T-cell (primary cell): ENCODE results near the gene PRDM8. TPM values are rescaled to one million over a fixed set of nuclear protein-coding genes. Genes with fewer than 3 reads are reported as not detected.

ENCODE experiments used
- ATAC-seq, 4 experiments: fragments of 200-7000 bp in 3 of 4; fragments of 150-1000 bp in 1 of 4; cut with Tn5 transposase; replicated peaks in 1 of 4; 1 replicate in 3 of 4; 2 replicates in 1 of 4; pipeline ENCODE4 v1.10.0; 2021; ENCODE audit warnings: moderate library complexity in 3 of 4, mild to moderate bottlenecking in 2 of 4, moderate number of reproducible peaks in 1 of 4
- CTCF ChIA-PET, 2 donors: fragments of 300-600 bp; sonication (Branson Sonifier 250); formaldehyde crosslinking; loops; one replicate each; lab custom pipeline; 2022; ENCODE audit warnings: antibody characterized with exemption in 2 of 2; lab: Charles Lee
- POLR2A ChIA-PET, 2 donors: fragments of 300-600 bp; sonication (Branson Sonifier 250); formaldehyde crosslinking; loops; one replicate each; lab custom pipeline; 2022; ENCODE audit warnings: antibody characterized with exemption in 2 of 2; lab: Charles Lee
- DNase-seq, 35 experiments: peaks; one replicate each; pipeline versions ENCODE4 v3.0.0 to v3.0.0-alpha.2; 2013 to 2023
- H3K27ac ChIP-seq: one replicate; pipeline ENCODE4 v1.5.1; 2013; ENCODE audit warnings: low read length
- H3K27me3 ChIP-seq, 2 experiments: replicated peaks in 1 of 2; 1 replicate in 1 of 2; 2 replicates in 1 of 2; pipeline versions ENCODE4 v1.6.1 to v1.7.0; 2013; ENCODE audit warnings: low read length in 1 of 2, mixed read lengths in 1 of 2; ENCODE audit not compliant: control insufficient read depth in 2 of 2, insufficient read depth in 2 of 2; ENCODE audit errors: extremely low read depth in 1 of 2
- H3K36me3 ChIP-seq, 2 donors: 1 replicate in 1 of 2; 2 replicates in 1 of 2; pipeline versions ENCODE4 v1.6.1 to v1.7.0; 2013; ENCODE audit warnings: low read length in 1 of 2; ENCODE audit not compliant: control insufficient read depth in 2 of 2, insufficient read depth in 1 of 2; ENCODE audit errors: extremely low read depth in 1 of 2
- H3K4me1 ChIP-seq, 2 experiments: 1 replicate in 1 of 2; 2 replicates in 1 of 2; pipeline versions ENCODE4 v1.6.1 to v1.7.0; 2013; ENCODE audit warnings: low read length in 2 of 2, mixed read lengths in 1 of 2; ENCODE audit not compliant: insufficient read depth in 2 of 2, control insufficient read depth in 1 of 2; ENCODE audit errors: extremely low read depth in 1 of 2
- H3K4me3 ChIP-seq, 2 donors: 1 replicate in 1 of 2; 2 replicates in 1 of 2; pipeline versions ENCODE4 v1.5.1 to v1.7.0; 2013; ENCODE audit warnings: mild to moderate bottlenecking in 2 of 2, low read length in 1 of 2, moderate library complexity in 1 of 2; ENCODE audit not compliant: control insufficient read depth in 1 of 2; ENCODE audit errors: extremely low read depth in 1 of 2
- H3K9me3 ChIP-seq: 2 replicates; pipeline ENCODE4 v1.7.0; 2013
- H3K27ac Mint-ChIP-seq, 2 donors: one replicate each; pipeline ENCODE4 v1.8.0; 2020 to 2021; ENCODE audit warnings: mild to moderate bottlenecking in 2 of 2, mixed read lengths in 2 of 2
- H3K27me3 Mint-ChIP-seq, 2 donors: one replicate each; pipeline ENCODE4 v1.8.0; 2021 to 2022; ENCODE audit warnings: mixed read lengths in 2 of 2
- H3K36me3 Mint-ChIP-seq: one replicate; pipeline ENCODE4 v1.8.0; 2021; ENCODE audit warnings: mixed read lengths
- H3K4me1 Mint-ChIP-seq, 3 donors: one replicate each; pipeline ENCODE4 v1.8.0; 2020 to 2022; ENCODE audit warnings: mixed read lengths in 3 of 3, mild to moderate bottlenecking in 1 of 3
- H3K4me3 Mint-ChIP-seq, 3 donors: one replicate each; pipeline ENCODE4 v1.8.0; 2020 to 2022; ENCODE audit warnings: mild to moderate bottlenecking in 3 of 3, mixed read lengths in 3 of 3, moderate library complexity in 3 of 3
- H3K9me3 Mint-ChIP-seq, 3 donors: one replicate each; pipeline ENCODE4 v1.8.0; 2020 to 2022; ENCODE audit warnings: mixed read lengths in 3 of 3
- WGBS: methylation state at CpG from one replicate; pipeline ENCODE4 v1.1.5; 2013; ENCODE audit warnings: missing lambda C conversion rate; ENCODE audit not compliant: insufficient coverage; 5-methylcytosine and 5-hydroxymethylcytosine counted together
- total RNA-seq, 35 experiments: library from RNA in 6 of 35; stranded (reverse) in 6 of 35; fragments of 120-200 nt in 1 of 35; gene quantifications; one replicate each; pipeline versions ENCODE4 v1.2.1 to v1.2.4 and lab custom pipeline; 2013 to 2026

PRDM8 gene
- total RNA-seq, 5 donors from 2014 or later (not counting 1 experiment from before 2014, with no cell fraction given) = 10.5 to 18.7 (median 14.1) TPM

GRCh38 chr4:80195441-80196140 lies 1.7 kb upstream of the PRDM8 start:
- POLR2A ChIA-PET = interaction anchor here (0.6 to 0.7 kb wide), 2 partner anchors 139 to 163 kb away, joined by 3 to 5 read pairs; no protein-coding TSS in a partner anchor
- Mint-ChIP-seq H3K4me1 (peaks cover 24 to 30% (median 29%) of the 10 kb centered on the region in 3 donors), H3K9me3 (no peaks in the 10 kb centered on the region), H3K36me3 (peaks cover 44% of the 10 kb centered on the region), H3K27me3 (peaks cover 18 to 23% of the 10 kb centered on the region in 2 donors), H3K4me3 (peak overlapping the region in 1 of 3 donors; percentile 18), H3K27ac (peak overlapping the region; percentile 30 to 55)
- Histone ChIP-seq H3K27ac (no peak overlapping the region), H3K36me3 (no peaks in the 10 kb centered on the region), H3K9me3 (no peaks in the 10 kb centered on the region), H3K4me3 (no peak overlapping the region), H3K27me3 (peaks cover 5 to 18% of the 10 kb centered on the region in 2 experiments), H3K4me1 (peaks cover 8 to 24% of the 10 kb centered on the region in 2 experiments)
- no peak for DNase-seq
- CTCF ChIA-PET = interaction anchor here (0.6 to 1.4 kb wide), 3 partner anchors 11 to 1258 kb away, joined by 3 to 4 read pairs (median 3); no protein-coding TSS in a partner anchor
- WGBS = no CpG with 5 or more reads among the region's 2 CpGs
- no peak for ATAC-seq

GRCh38 chr4:80196259-80196921 lies 913 bp upstream of the PRDM8 start:
- Mint-ChIP-seq H3K27me3 (peaks cover 18 to 23% of the 10 kb centered on the region in 2 donors), H3K4me3 (peak overlapping the region; percentile 6 to 77 (median 64)), H3K9me3 (no peaks in the 10 kb centered on the region), H3K36me3 (peaks cover 42% of the 10 kb centered on the region), H3K4me1 (peaks cover 27 to 36% (median 34%) of the 10 kb centered on the region in 3 donors), H3K27ac (peak overlapping the region in 1 of 2 donors; percentile 12)
- Histone ChIP-seq H3K4me1 (peaks cover 8 to 29% of the 10 kb centered on the region in 2 experiments), H3K36me3 (no peaks in the 10 kb centered on the region), H3K27me3 (peaks cover 5 to 18% of the 10 kb centered on the region in 2 experiments), H3K4me3 (peak overlapping the region; percentile 38 to 52), H3K9me3 (no peaks in the 10 kb centered on the region), H3K27ac (no peak overlapping the region)
- POLR2A ChIA-PET = interaction anchor here (0.7 kb wide), 2 partner anchors 140 to 1543 kb away, joined by 3 to 5 read pairs; no protein-coding TSS in a partner anchor
- WGBS = 57% methylated on average over 13 of the region's 22 CpGs
- DNase-seq (peak in 1 of 35 experiments; percentile 22), ATAC-seq (no peak)
- CTCF ChIA-PET = interaction anchor here in 1 of 2 donors (1.4 kb wide), 1 partner anchor 12 kb away, joined by 4 read pairs; no protein-coding TSS in a partner anchor

- Mint-ChIP-seq H3K36me3 (peaks cover 29% of the 10 kb centered on the region), H3K4me1 (peaks cover 31 to 41% (median 39%) of the 10 kb centered on the region in 3 donors), H3K4me3 (peak overlapping the region; percentile 64 to 77 (median 68)), H3K9me3 (no peaks in the 10 kb centered on the region), H3K27me3 (peaks cover 18 to 22% of the 10 kb centered on the region in 2 donors), H3K27ac (peak overlapping the region in 1 of 2 donors; percentile 27)
- Histone ChIP-seq H3K36me3 (no peaks in the 10 kb centered on the region), H3K27me3 (peaks cover 5 to 18% of the 10 kb centered on the region in 2 experiments), H3K4me1 (peaks cover 8 to 36% of the 10 kb centered on the region in 2 experiments), H3K4me3 (peak overlapping the region; percentile 38 to 50), H3K27ac (no peak overlapping the region), H3K9me3 (no peaks in the 10 kb centered on the region)
- DNase-seq (peak in 1 of 35 experiments; percentile 36), ATAC-seq (no peak)
- CTCF ChIA-PET = interaction anchor here (0.7 to 1.5 kb wide), 3 partner anchors 18 to 96 kb away, joined by 3 to 5 read pairs (median 3); no protein-coding TSS in a partner anchor
- 30% methylated on average over 41 of the region's 45 CpGs for WGBS
- POLR2A ChIA-PET = interaction anchor here in 1 of 2 donors (0.7 kb wide), 1 partner anchor 44 kb away, joined by 17 read pairs; no protein-coding TSS in a partner anchor
Measured at GRCh38 chr4:80197601-80198440, 518 bp downstream of the PRDM8 start.

GRCh38 chr4:80198441-80198837 lies 1.1 kb downstream of the PRDM8 start:
- CTCF ChIA-PET = interaction anchor here (0.6 to 1.5 kb wide), 6 partner anchors 17 to 1266 kb away, joined by 3 to 6 read pairs (median 4); partner anchors contain the start of gene PRKG2 (in 1 of the 2)
- no peaks in the 10 kb centered on the region for H3K9me3 ChIP-seq
- Mint-ChIP-seq H3K27me3 (peaks cover 18 to 21% of the 10 kb centered on the region in 2 donors), H3K4me1 (peaks cover 35 to 44% (median 42%) of the 10 kb centered on the region in 3 donors), H3K9me3 (no peaks in the 10 kb centered on the region), H3K36me3 (peaks cover 24% of the 10 kb centered on the region), H3K4me3 (peak overlapping the region; percentile 64 to 77 (median 68)), H3K27ac (no peak overlapping the region)
- POLR2A ChIA-PET = interaction anchor here (0.6 to 0.7 kb wide), 2 partner anchors 12 to 45 kb away, joined by 5 to 17 read pairs; no protein-coding TSS in a partner anchor
- ATAC-seq (no peak), DNase-seq (no peak)
- no peak overlapping the region for H3K27ac ChIP-seq
- WGBS = no CpG with 5 or more reads among the region's 1 CpG
- H3K36me3 ChIP-seq = no peaks in the 10 kb centered on the region
- H3K27me3 ChIP-seq = peaks cover 5 to 18% of the 10 kb centered on the region in 2 experiments
- H3K4me1 ChIP-seq = peaks cover 8 to 40% of the 10 kb centered on the region in 2 experiments
- H3K4me3 ChIP-seq = no peak overlapping the region

- H3K4me1 Mint-ChIP-seq = peaks cover 39 to 45% (median 44%) of the 10 kb centered on the region in 3 donors
- H3K27ac ChIP-seq = no peak overlapping the region
- CTCF ChIA-PET = interaction anchor here (0.6 to 2.2 kb wide), 9 partner anchors 17 to 1267 kb away, joined by 3 to 9 read pairs (median 5); partner anchors contain the start of gene PRKG2 (in 1 of the 2)
- no peak overlapping the region for H3K4me3 ChIP-seq
- H3K27me3 Mint-ChIP-seq = peaks cover 18 to 20% of the 10 kb centered on the region in 2 donors
- POLR2A ChIA-PET = interaction anchor here (0.6 to 0.7 kb wide), 2 partner anchors 12 to 46 kb away, joined by 5 to 17 read pairs; no protein-coding TSS in a partner anchor
- no peak overlapping the region for H3K27ac Mint-ChIP-seq
- H3K27me3 ChIP-seq = peaks cover 5 to 18% of the 10 kb centered on the region in 2 experiments
- peaks cover 8 to 42% of the 10 kb centered on the region in 2 experiments for H3K4me1 ChIP-seq
- peaks cover 20% of the 10 kb centered on the region for H3K36me3 Mint-ChIP-seq
- no peak overlapping the region for H3K4me3 Mint-ChIP-seq
- no peaks in the 10 kb centered on the region for H3K9me3 ChIP-seq
- no peak for DNase-seq
- no peak for ATAC-seq
- no CpG with 5 or more reads among the region's 8 CpGs for WGBS
- no peaks in the 10 kb centered on the region for H3K36me3 ChIP-seq
- H3K9me3 Mint-ChIP-seq = no peaks in the 10 kb centered on the region
Measured at GRCh38 chr4:80199004-80199560, 1.8 kb downstream of the PRDM8 start.
